Duodenal mucosa (tissue), 2 donors: ENCODE data around the gene ENTREP1.

ENCODE experiments used
- H3K27ac ChIP-seq: one replicate; pipeline ENCODE4 v1.7.0; 2013; ENCODE audit warnings: low read depth, low read length
- H3K27me3 ChIP-seq, 2 donors: one replicate each; pipeline ENCODE4 v1.7.0; 2013; ENCODE audit warnings: low read length in 2 of 2, control low read depth in 1 of 2; ENCODE audit not compliant: insufficient read depth in 2 of 2, control insufficient read depth in 1 of 2
- H3K36me3 ChIP-seq, 2 donors: one replicate each; pipeline ENCODE4 v1.7.0; 2013; ENCODE audit warnings: low read length in 2 of 2, control low read depth in 1 of 2; ENCODE audit not compliant: insufficient read depth in 2 of 2, control insufficient read depth in 1 of 2
- H3K4me1 ChIP-seq, 2 donors: one replicate each; pipeline ENCODE4 v1.7.0; 2013; ENCODE audit warnings: low read length in 2 of 2, control low read depth in 1 of 2; ENCODE audit not compliant: insufficient read depth in 2 of 2, control insufficient read depth in 1 of 2
- H3K4me3 ChIP-seq, 2 donors: one replicate each; pipeline ENCODE4 v1.7.0; 2013; ENCODE audit warnings: low read length in 2 of 2, low read depth in 1 of 2
- H3K9ac ChIP-seq, 2 donors: one replicate each; pipeline ENCODE4 v1.7.0; 2013; ENCODE audit warnings: low read length in 2 of 2, low read depth in 1 of 2
- H3K9me3 ChIP-seq, 2 donors: one replicate each; pipeline ENCODE4 v1.7.0; 2013; ENCODE audit warnings: low read length in 2 of 2, control low read depth in 1 of 2; ENCODE audit not compliant: control insufficient read depth in 1 of 2

Gene ENTREP1

GRCh38 chr9:69324549-69325401, at the start of gene ENTREP1:
ENTREP1 (plus strand) TSS chr9:69325215; CDS start chr9:69325310, 95 bp downstream.
- peaks cover 5 to 15% of the 10 kb centered on the region in 2 donors for H3K4me1 ChIP-seq
- H3K4me3 ChIP-seq, result peak within 1 kb of the TSS; percentile 63 to 70
- no peaks in the 10 kb centered on the region for H3K9me3 ChIP-seq
- no peak within 1 kb of the TSS for H3K27ac ChIP-seq
- H3K9ac ChIP-seq, result peak within 1 kb of the TSS; percentile 18 to 57
- no peaks in the 10 kb centered on the region for H3K36me3 ChIP-seq
- H3K27me3 ChIP-seq, result peaks cover 6 to 16% of the 10 kb centered on the region in 2 donors

- Histone ChIP-seq H3K27ac (no peak overlapping the region), H3K9me3 (no peaks in the 10 kb centered on the region), H3K4me3 (no peak overlapping the region), H3K36me3 (no peaks in the 10 kb centered on the region), H3K27me3 (no peaks in the 10 kb centered on the region), H3K4me1 (no peaks in the 10 kb centered on the region), H3K9ac (no peak overlapping the region)
Observed at GRCh38 chr9:69276775-69277174, 48.2 kb upstream of the ENTREP1 start.

GRCh38 chr9:69279084-69279731, 45.8 kb upstream of the ENTREP1 start:
- H3K27ac ChIP-seq, result no peak overlapping the region
- H3K9me3 ChIP-seq, result no peaks in the 10 kb centered on the region
- H3K4me1 ChIP-seq, result no peaks in the 10 kb centered on the region
- H3K9ac ChIP-seq, result no peak overlapping the region
- no peaks in the 10 kb centered on the region for H3K27me3 ChIP-seq
- H3K4me3 ChIP-seq, result no peak overlapping the region
- H3K36me3 ChIP-seq, result no peaks in the 10 kb centered on the region

GRCh38 chr9:69279733-69280132, 45.3 kb upstream of the ENTREP1 start:
- Histone ChIP-seq H3K9ac (no peak overlapping the region), H3K4me3 (no peak overlapping the region), H3K27ac (no peak overlapping the region), H3K9me3 (no peaks in the 10 kb centered on the region), H3K27me3 (no peaks in the 10 kb centered on the region), H3K4me1 (no peaks in the 10 kb centered on the region), H3K36me3 (no peaks in the 10 kb centered on the region)

GRCh38 chr9:69283003-69283402, 42.0 kb upstream of the ENTREP1 start:
- Histone ChIP-seq H3K4me1 (no peaks in the 10 kb centered on the region), H3K4me3 (no peak overlapping the region)

GRCh38 chr9:69292078-69292477, 32.9 kb upstream of the ENTREP1 start:
- H3K27ac ChIP-seq, result no peak overlapping the region

More at GRCh38 chr9:69283003-69283402, 42.0 kb upstream of the ENTREP1 start:
- no peaks in the 10 kb centered on the region for H3K36me3 ChIP-seq
- H3K27me3 ChIP-seq, result no peaks in the 10 kb centered on the region
- no peak overlapping the region for H3K27ac ChIP-seq
- no peak overlapping the region for H3K9ac ChIP-seq
- no peaks in the 10 kb centered on the region for H3K9me3 ChIP-seq

GRCh38 chr9:69293156-69293555, 31.9 kb upstream of the ENTREP1 start:
- Histone ChIP-seq H3K9ac (no peak overlapping the region), H3K4me1 (no peaks in the 10 kb centered on the region), H3K4me3 (no peak overlapping the region), H3K27ac (no peak overlapping the region), H3K36me3 (no peaks in the 10 kb centered on the region), H3K27me3 (no peaks in the 10 kb centered on the region), H3K9me3 (no peaks in the 10 kb centered on the region)

More at GRCh38 chr9:69292078-69292477, 32.9 kb upstream of the ENTREP1 start:
- Histone ChIP-seq H3K4me3 (no peak overlapping the region), H3K27me3 (no peaks in the 10 kb centered on the region), H3K9ac (no peak overlapping the region), H3K4me1 (no peaks in the 10 kb centered on the region), H3K9me3 (no peaks in the 10 kb centered on the region), H3K36me3 (no peaks in the 10 kb centered on the region)

- Histone ChIP-seq H3K9me3 (no peaks in the 10 kb centered on the region), H3K4me1 (no peaks in the 10 kb centered on the region), H3K9ac (no peak overlapping the region), H3K4me3 (no peak overlapping the region), H3K36me3 (no peaks in the 10 kb centered on the region), H3K27ac (no peak overlapping the region), H3K27me3 (no peaks in the 10 kb centered on the region)
Observed at GRCh38 chr9:69295872-69296552, 29.0 kb upstream of the ENTREP1 start.

- Histone ChIP-seq H3K4me1 (no peaks in the 10 kb centered on the region), H3K4me3 (no peak overlapping the region), H3K9ac (no peak overlapping the region), H3K27me3 (no peaks in the 10 kb centered on the region), H3K27ac (no peak overlapping the region), H3K9me3 (no peaks in the 10 kb centered on the region), H3K36me3 (no peaks in the 10 kb centered on the region)
Observed at GRCh38 chr9:69297300-69297980, 27.6 kb upstream of the ENTREP1 start.
